Measurements from ENCODE around the gene ZIM2.

Gene ZIM2

DNA sequence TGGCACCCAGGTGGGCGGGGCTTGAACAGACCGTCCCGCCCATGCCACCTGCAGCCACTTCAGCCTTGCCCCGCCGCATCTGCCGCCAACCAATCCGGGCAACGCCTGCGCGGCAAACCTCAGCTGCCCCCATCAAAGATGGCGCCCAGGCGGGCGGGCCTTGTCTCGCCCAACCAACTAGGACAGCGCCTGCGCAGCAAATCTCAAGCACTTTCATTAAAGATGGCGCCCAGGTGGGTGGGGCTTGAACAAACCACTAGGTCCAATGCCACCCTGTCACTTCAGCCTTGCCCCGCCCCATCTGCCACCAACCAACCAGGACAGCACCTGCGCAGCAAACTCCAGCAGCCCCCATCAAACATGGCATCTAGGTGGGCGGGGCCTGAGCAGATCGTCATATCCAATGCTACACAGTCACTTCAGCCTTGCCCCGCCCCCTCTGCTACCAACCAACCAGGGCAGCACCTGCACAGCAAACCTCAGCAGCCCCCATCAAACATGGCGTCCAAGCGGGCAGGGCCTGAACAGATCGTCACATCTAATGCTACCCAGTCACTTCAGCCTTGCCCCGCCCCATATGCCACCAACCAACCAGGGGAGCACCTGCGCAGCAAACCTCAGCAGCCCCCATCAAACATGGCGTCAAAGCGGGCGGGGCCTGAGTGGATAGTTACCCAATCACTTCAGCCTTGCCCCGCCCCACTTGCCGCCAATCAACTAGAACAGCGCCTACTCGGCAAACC is 1.4 kb downstream of the ZIM2 start:
- DNase-seq (ENCODE audit: low read depth in 2 of 2), result peak; percentile 31 to 96
- H3K4me3 ChIP-seq (replicated peaks in 1 of 2; ENCODE audit: low read depth in 2 of 2, low read length in 2 of 2), result peak overlapping the region in 1 of 2 donors; percentile 40
- TF ChIP-seq, protein P1, sequence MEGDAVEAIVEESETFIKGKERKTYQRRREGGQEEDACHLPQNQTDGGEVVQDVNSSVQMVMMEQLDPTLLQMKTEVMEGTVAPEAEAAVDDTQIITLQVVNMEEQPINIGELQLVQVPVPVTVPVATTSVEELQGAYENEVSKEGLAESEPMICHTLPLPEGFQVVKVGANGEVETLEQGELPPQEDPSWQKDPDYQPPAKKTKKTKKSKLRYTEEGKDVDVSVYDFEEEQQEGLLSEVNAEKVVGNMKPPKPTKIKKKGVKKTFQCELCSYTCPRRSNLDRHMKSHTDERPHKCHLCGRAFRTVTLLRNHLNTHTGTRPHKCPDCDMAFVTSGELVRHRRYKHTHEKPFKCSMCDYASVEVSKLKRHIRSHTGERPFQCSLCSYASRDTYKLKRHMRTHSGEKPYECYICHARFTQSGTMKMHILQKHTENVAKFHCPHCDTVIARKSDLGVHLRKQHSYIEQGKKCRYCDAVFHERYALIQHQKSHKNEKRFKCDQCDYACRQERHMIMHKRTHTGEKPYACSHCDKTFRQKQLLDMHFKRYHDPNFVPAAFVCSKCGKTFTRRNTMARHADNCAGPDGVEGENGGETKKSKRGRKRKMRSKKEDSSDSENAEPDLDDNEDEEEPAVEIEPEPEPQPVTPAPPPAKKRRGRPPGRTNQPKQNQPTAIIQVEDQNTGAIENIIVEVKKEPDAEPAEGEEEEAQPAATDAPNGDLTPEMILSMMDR (IDR thresholded peaks at IDR 0.05; ENCODE audit: low read depth, low read length), result no peak

GRCh38 chr19:56838024-56838908 is 2.3 kb downstream of the ZIM2 start:
- H3K4me3 ChIP-seq (replicated peaks in 1 of 2; ENCODE audit: low read depth in 2 of 2, low read length in 2 of 2), result peak overlapping the region in 1 of 2 donors; percentile 40
- DNase-seq (ENCODE audit: low read depth in 2 of 2), result peak in 1 of 2 donors; percentile 78
- TF ChIP-seq, protein P1 (IDR thresholded peaks at IDR 0.05; ENCODE audit: low read depth, low read length), result no peak

DNA sequence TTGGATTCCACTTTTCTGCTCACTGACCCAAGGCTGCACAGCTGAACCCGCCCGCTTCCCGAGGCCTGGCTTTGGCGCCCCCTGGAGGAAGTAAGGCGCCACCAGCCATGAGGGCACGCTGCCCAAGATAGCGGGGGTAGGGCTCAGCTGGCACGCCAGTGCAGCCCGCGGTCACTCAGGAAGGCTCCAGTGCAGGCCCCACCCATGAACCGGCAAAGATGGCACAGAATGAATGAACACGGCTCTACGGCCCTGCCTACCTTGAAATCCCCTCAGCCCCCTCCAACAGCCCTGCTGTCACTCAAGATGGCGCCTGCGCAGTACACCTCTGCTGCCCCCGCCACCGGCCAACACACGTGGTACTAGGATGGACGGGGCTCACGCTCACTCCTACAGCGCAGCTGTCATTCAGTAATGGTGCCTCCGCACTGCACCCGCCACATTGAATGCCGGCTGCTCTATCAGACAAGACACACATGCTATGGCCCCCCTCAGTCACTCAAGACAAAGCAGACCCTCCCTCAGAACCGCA is 3.0 kb downstream of the ZIM2 start:
- TF ChIP-seq, protein P1 (IDR thresholded peaks at IDR 0.05; ENCODE audit: low read depth, low read length), result peak; percentile 2
- H3K4me3 ChIP-seq (replicated peaks in 1 of 2; ENCODE audit: low read depth in 2 of 2, low read length in 2 of 2), result peak overlapping the region in 1 of 2 donors; percentile 40
- DNase-seq (ENCODE audit: low read depth in 2 of 2), result peak in 1 of 2 donors; percentile 74

DNA sequence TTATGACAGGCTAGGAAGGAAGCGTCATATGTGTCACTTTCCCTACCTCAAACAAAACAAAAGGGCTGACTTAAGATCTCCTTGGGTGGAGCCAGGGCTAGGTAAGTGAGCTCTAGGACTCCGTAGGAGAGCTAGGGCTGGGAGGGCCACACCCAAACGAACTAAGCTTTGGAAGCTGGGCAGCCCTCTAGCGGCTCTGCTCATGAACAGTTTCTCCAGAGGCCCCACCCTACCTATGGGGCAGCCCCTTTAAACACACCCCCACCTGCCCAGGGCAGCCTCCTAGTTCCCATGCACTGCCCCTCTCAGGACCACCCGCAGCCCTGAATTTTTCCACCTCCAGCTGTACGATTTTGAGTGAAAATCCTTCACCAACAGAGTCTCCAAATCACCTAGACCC is 3.5 kb downstream of the ZIM2 start:
- TF ChIP-seq, protein P1 (IDR thresholded peaks at IDR 0.05; ENCODE audit: low read depth, low read length), result no peak
- DNase-seq (ENCODE audit: low read depth in 2 of 2), result peak in 1 of 2 donors; percentile 2
- no peak overlapping the region for H3K4me3 ChIP-seq (replicated peaks in 1 of 2; ENCODE audit: low read depth in 2 of 2, low read length in 2 of 2)

DNA sequence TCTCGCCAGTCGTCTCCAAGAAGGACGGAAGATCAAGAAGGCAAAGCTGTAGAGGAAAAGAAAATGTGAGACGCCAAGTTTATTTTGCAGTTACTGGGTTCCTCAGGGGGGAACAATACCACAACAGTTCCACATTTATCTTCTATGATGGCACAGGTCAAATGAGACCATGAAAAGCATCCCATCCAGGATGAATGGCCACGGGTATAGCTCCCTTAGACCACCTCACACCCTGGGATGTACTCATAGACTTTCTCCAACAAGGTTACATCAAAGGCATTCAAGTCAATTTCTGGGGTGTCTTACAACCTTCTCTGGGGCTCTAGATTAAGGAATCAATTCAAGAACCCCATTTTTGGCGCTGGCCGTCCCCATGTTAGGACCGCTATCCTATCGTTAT is 4.5 kb downstream of the ZIM2 start:
- DNase-seq (ENCODE audit: low read depth in 2 of 2), result no peak
- TF ChIP-seq, protein P1 (IDR thresholded peaks at IDR 0.05; ENCODE audit: low read depth, low read length), result no peak
- H3K4me3 ChIP-seq (replicated peaks in 1 of 2; ENCODE audit: low read depth in 2 of 2, low read length in 2 of 2), result no peak overlapping the region

GRCh38 chr19:56835401-56835800 is 5.1 kb downstream of the ZIM2 start:
- TF ChIP-seq, protein P1 (IDR thresholded peaks at IDR 0.05; ENCODE audit: low read depth, low read length), result no peak
- DNase-seq (ENCODE audit: low read depth in 2 of 2), result no peak
- H3K4me3 ChIP-seq (replicated peaks in 1 of 2; ENCODE audit: low read depth in 2 of 2, low read length in 2 of 2), result no peak overlapping the region

All from cardiac fibroblast (primary cell).